ENCODE measurements around the gene AMT. TPM values are rescaled to one million over a fixed set of nuclear protein-coding genes. Genes with fewer than 3 reads are reported as not detected.
"Not testable (repeated sequence)": the region's sequence is repeated elsewhere in the genome, so short reads cannot be mapped to it uniquely, and the experiment has no call there.

AMT gene
- total and polyA plus RNA-seq, 8 donors, result 5.9 to 41.0 (median 32.3) TPM

- Histone ChIP-seq H3K27me3 (no peaks in the 10 kb centered on the region), H3K9me3 (no peaks in the 10 kb centered on the region), H3K4me3 (no peak overlapping the region), H3K4me1 (peaks cover 43 to 97% of the 10 kb centered on the region in 2 donors), H3K27ac (no peak overlapping the region), H3K36me3 (peaks cover 0 to 13% of the 10 kb centered on the region in 2 donors)
- ATAC-seq (no peak), DNase-seq (no peak)
- TF ChIP-seq, protein P1, sequence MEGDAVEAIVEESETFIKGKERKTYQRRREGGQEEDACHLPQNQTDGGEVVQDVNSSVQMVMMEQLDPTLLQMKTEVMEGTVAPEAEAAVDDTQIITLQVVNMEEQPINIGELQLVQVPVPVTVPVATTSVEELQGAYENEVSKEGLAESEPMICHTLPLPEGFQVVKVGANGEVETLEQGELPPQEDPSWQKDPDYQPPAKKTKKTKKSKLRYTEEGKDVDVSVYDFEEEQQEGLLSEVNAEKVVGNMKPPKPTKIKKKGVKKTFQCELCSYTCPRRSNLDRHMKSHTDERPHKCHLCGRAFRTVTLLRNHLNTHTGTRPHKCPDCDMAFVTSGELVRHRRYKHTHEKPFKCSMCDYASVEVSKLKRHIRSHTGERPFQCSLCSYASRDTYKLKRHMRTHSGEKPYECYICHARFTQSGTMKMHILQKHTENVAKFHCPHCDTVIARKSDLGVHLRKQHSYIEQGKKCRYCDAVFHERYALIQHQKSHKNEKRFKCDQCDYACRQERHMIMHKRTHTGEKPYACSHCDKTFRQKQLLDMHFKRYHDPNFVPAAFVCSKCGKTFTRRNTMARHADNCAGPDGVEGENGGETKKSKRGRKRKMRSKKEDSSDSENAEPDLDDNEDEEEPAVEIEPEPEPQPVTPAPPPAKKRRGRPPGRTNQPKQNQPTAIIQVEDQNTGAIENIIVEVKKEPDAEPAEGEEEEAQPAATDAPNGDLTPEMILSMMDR (IDR thresholded peaks at IDR 0.05), result no peak
- intact Hi-C loops (cut with DNase I), result no loop called here
These were observed 18.4 kb downstream of the AMT start for GRCh38 chr3:49403891-49404290.

GRCh38 chr3:49401766-49402165 is 20.5 kb downstream of the AMT start:
- DNase-seq, result peak in 1 of 4 donors; percentile 64
- Histone ChIP-seq H3K36me3 (peaks cover 0 to 15% of the 10 kb centered on the region in 2 donors), H3K27ac (peak overlapping the region in 1 of 2 donors; percentile 63), H3K27me3 (no peaks in the 10 kb centered on the region), H3K4me1 (peaks cover 33 to 97% of the 10 kb centered on the region in 2 donors), H3K4me3 (no peak overlapping the region), H3K9me3 (no peaks in the 10 kb centered on the region)
- intact Hi-C loops (cut with DNase I), result no loop called here
- peak; percentile 79 for ATAC-seq
- TF ChIP-seq, protein P1 (IDR thresholded peaks at IDR 0.05), result no peak

GRCh38 chr3:49399461-49399860 is 22.8 kb downstream of the AMT start:
- H3K36me3 ChIP-seq, result peaks cover 0 to 38% of the 10 kb centered on the region in 2 donors
- peak overlapping the region in 1 of 2 donors; percentile 33 for H3K27ac ChIP-seq
- ATAC-seq, result peak; percentile 32
- no peaks in the 10 kb centered on the region for H3K27me3 ChIP-seq
- DNase-seq, result no peak
- intact Hi-C loops (cut with DNase I), result no loop called here
- peaks cover 20 to 96% of the 10 kb centered on the region in 2 donors for H3K4me1 ChIP-seq
- TF ChIP-seq, protein P1 (IDR thresholded peaks at IDR 0.05), result no peak
- H3K4me3 ChIP-seq, result no peak overlapping the region
- no peaks in the 10 kb centered on the region for H3K9me3 ChIP-seq

- no peak for DNase-seq
- TF ChIP-seq, protein P1 (IDR thresholded peaks at IDR 0.05), result no peak
These were observed 24.8 kb downstream of the AMT start for GRCh38 chr3:49397470-49397869.

GRCh38 chr3:49391310-49391709 is 31.0 kb downstream of the AMT start:
- intact Hi-C loops (cut with DNase I); H3K4me3 ChIP-seq; ATAC-seq; H3K9me3 ChIP-seq; H3K27me3 ChIP-seq; H3K27ac ChIP-seq; DNase-seq: not testable (repeated sequence)
- Histone ChIP-seq H3K36me3 (peaks cover 0 to 28% of the 10 kb centered on the region in 2 donors), H3K4me1 (peaks cover 0 to 78% of the 10 kb centered on the region in 2 donors)

More at GRCh38 chr3:49397470-49397869, 24.8 kb downstream of the AMT start:
- Histone ChIP-seq H3K27ac (no peak overlapping the region), H3K4me3 (no peak overlapping the region), H3K4me1 (peaks cover 20 to 94% of the 10 kb centered on the region in 2 donors), H3K27me3 (no peaks in the 10 kb centered on the region), H3K36me3 (peaks cover 0 to 32% of the 10 kb centered on the region in 2 donors), H3K9me3 (no peaks in the 10 kb centered on the region)
- intact Hi-C loops (cut with DNase I), result no loop called here
- ATAC-seq, result no peak

- no peaks in the 10 kb centered on the region for H3K27me3 ChIP-seq
- peaks cover 0 to 78% of the 10 kb centered on the region in 2 donors for H3K4me1 ChIP-seq
- peak overlapping the region in 1 of 2 donors; percentile 2 for H3K27ac ChIP-seq
- H3K9me3 ChIP-seq, result no peaks in the 10 kb centered on the region
- ATAC-seq (no peak), DNase-seq (no peak)
- intact Hi-C loops (cut with DNase I), result no loop called here
- H3K36me3 ChIP-seq, result peaks cover 0 to 8% of the 10 kb centered on the region in 2 donors
- no peak overlapping the region for H3K4me3 ChIP-seq
- TF ChIP-seq, protein P1 (IDR thresholded peaks at IDR 0.05), result no peak
These were observed 33.0 kb downstream of the AMT start for GRCh38 chr3:49389297-49389696.
